Muscle of back (tissue), 11 donors: Measurements from ENCODE around the gene LMX1B. TPM values are rescaled to one million over a fixed set of nuclear protein-coding genes. Genes with fewer than 3 reads are reported as not detected.

ENCODE experiments used
- DNase-seq, 3 donors: peaks; one replicate each; pipeline versions ENCODE4 v3.0.0 to v3.0.0-alpha.2; 2013
- polyA plus RNA-seq, 10 donors: library from polyadenylated mRNA; unstranded; fragments of 120-200 nt; gene quantifications; one replicate each; pipeline ENCODE4 v1.2.1, GENCODE V29; 2013; ENCODE audit not compliant: insufficient read length in 10 of 10

The LMX1B gene
- polyA plus RNA-seq, 10 donors = 0.10 to 1.8 (median 0.25) TPM

DNA sequence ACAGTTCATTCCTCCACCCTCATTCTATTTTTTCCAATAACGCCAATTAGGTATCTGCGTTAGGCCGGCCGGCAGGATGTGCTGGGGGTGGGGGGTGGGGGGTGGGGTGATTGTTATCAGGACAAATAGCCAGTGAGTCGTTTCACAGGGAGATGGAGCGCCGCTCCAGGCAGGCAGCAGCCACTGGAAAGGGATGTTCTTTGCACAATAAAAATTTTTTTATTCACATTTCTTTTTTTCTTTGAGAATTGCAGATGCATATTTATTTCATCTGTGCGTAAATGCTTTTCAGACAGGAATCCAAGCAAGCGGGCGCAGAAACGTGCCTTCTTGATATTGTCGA is 4.1 kb downstream of the LMX1B start:
- no peak for DNase-seq

DNA sequence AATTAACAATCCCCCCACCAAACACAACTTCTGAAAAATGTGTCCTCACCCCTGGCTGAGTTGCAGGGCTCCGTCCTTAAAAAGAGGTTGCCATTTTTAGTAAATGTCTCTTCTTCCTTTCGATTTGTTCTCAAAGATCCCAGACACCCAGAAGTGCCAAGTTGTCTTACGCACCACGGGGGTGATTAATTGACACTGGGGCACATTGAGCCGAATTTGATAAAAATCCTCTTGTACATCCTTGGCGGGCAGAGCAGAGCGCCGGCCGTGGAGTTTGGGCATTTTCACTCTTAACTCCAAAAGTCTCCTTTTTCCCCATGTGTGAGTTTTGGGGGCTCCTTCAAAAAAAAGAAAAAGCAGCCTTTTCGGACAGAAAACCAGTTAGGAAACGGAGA is 4.5 kb downstream of the LMX1B start:
- no peak for DNase-seq

- DNase-seq = no peak
Measured at GRCh38 chr9:126618585-126619360, 5.0 kb downstream of the LMX1B start.

GRCh38 chr9:126619361-126620135 is 5.8 kb downstream of the LMX1B start:
- DNase-seq = no peak

DNA sequence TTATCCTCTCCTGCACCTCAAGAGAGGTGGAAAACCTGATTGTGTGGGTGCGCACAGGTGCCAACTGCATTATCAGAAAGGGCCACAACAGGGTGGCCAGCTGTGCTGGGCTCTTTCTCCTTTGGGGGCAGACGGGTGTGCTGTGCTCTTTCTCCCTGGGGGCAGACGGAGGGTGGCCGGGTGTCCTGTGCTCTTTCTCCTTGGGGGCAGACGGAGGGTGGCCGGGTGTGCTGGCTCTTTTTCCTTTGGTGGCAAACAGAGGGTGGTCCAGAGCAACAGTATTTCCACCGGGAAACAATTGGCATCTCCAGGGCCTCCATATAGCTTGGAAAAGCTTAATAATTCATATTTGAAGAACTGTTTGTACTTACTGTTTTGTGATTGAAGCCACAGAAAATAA is 6.8 kb downstream of the LMX1B start:
- no peak for DNase-seq

DNA sequence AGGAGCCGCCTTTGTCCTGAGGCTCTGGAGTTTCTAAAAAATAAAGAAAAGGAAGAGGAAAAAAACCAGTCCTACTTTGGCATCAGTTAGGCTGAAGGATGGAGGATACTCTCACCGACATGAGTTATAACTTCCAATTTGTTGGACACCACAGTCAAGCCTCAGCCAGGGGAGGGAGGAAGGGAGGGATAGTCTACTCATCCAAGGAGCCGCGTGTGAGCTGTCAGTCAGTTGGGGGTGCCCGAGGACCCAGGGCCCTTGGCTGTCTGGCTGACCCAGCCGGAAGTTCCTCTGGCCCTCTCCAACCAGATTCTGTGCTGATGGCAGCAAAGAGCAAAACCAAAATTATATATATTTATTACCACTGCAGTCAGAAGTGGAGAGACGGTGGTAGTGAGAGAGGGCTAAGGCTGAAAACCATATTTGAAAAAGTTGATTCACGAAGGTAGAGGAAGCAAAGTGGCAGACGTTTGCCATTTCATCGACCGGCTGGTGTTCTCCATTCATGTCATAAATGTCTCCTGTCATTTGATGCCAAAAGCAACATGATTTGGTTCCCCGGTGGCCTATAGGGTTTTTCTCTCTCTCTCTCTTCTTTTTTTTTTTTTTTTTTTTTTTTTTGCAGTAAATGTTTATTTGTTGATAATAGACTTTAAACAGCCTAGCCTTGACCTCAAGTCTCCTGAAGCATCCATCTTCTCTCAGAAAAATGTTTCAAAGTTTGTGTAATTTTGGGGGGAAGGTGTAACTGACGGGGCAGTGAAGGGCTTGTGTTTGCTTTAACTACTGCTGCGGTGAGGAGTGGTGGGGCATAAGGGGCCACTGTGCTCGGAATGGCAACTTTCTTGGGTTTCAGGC is 7.6 kb downstream of the LMX1B start:
- DNase-seq = no peak

- no peak for DNase-seq
Measured at GRCh38 chr9:126621919-126622735, 8.4 kb downstream of the LMX1B start.

GRCh38 chr9:126623314-126623666 is 9.6 kb downstream of the LMX1B start:
- DNase-seq = no peak

- DNase-seq = no peak
Measured at GRCh38 chr9:126623667-126624478, 10.1 kb downstream of the LMX1B start.

DNA sequence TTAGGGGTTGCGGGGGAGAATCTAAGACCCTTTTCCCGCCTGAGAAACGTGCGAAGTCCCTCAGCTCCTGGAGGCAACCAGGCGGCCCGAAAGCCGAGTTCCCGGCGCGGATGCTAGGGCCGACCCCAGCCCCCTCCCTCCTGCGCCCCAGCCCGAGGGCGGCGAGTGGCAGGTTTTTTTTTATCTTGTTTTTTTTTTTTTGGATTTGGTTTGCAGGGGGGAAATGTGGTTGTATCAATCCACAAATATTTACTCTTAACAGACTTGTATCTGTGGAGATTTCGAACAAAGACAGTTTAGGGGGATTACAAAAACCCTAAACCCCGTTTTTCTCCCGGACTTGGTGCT is 10.7 kb downstream of the LMX1B start:
- no peak for DNase-seq

GRCh38 chr9:126624912-126625311 is 11.2 kb downstream of the LMX1B start:
- DNase-seq = no peak

DNA sequence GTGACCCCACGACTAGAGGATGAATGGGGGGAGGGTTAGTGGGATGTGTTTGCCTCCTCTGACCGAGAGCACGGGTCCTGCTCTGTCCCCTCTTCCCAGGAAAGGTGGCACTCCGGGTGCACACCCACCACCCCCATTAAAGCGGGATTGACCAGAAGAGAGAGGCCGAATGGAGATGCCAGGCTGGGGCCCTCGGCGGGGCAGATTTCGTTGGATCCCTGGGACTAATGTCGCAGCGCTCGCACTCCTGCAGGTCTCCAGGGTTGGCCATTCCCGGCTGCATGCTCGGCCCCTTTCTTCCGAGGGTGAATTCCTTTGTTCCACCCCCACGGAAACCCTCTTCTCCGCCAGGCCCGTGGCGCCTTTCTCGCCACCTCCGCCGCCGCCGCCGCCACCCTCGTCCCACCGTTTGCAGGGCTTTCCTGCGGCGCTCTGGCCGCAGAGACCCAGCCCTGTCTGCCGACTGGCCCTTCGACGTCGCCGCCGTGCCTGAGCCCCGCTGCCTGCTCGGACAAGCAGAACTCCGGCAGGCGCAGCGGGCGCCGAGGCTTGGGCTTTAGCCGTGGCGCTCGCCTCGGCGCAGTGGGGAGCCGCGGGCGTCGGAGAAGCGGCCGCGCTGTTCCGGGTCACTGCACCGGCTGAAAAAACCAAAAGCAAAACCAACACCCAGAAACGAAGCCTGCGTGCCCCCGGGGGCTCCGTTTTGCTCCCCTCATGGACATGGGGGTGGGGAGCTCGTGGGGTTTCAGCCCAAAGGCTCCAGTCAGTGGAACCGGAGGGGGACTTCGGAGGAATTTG is 11.8 kb downstream of the LMX1B start:
- peak in 1 of 3 donors; percentile 63 for DNase-seq

DNA sequence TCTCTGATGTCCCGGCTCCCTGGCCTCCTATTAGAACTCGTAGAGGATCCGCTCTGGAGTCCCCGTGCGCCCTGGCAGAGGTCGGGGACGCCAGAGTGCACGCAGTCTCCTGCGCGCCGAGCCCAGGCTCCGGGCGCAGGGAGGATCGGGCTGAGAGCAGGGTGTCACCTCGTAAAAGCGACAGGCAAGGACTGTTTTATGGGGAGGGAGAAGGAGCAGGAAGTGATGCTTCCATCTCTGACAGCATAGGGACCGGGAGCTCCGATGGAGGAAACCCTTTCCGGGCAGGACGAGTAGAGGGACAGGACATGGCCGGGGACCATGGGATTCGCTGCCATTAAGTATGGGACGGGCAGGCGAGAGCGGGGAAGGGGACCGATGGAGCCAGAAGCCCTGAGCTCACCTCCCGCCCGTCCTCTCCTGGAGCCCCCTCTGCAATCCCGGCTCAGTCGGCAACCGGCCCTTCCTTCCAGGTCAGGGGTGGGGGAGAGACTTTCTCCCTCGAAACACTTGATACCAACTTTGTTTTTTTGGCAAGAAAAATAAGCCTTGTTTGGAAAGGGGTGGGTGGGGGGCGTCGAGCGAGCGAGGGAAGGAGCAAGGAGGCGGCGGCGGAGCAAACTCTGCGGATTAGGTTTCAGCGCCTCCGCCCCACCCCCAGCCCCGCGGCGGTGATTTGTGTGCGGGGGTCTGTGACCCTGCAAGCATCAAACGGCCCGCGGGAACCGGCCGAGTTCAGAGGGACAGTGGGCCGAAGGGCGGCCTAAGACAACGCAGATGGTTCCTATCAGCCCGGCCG is 12.6 kb downstream of the LMX1B start:
- peak in 1 of 3 donors; percentile 73 for DNase-seq

DNA sequence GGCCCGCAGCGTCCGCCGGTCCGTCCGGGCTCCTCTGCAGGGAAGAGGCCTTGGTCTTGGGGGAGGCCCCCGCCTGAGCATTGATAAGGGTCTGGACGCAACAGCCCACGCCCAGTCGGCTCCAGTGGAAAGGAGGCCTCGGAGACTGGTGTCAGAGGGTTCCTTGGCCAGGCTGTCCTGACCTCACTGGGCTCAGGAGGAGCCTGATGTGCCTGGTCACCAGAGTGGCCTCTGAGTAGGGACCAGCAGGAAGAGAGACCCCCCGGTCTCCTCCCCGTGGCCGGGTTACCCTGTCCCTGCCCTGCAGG is 13.2 kb downstream of the LMX1B start:
- no peak for DNase-seq

DNA sequence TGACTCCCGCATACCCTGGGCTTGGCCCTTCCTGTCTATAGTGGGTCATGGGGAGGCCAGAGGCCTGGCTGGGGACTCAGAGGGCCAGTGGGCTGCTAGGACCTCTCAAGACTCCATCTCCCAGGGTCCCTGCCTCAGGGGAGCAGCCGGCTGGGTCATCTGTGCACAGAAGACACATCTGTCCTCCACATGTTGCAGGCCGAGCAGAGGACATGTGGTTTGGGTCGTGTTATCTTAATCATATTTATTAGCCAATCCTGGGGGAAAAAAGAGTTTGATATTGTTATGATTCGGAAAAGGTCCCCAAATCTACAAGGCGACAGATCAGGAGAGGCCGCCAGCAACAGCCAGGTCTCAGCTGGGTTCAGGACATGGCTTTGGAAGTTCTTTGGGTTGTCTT is 14.4 kb downstream of the LMX1B start:
- no peak for DNase-seq

- DNase-seq = no peak
Measured at GRCh38 chr9:126628969-126629674, 15.4 kb downstream of the LMX1B start.

DNA sequence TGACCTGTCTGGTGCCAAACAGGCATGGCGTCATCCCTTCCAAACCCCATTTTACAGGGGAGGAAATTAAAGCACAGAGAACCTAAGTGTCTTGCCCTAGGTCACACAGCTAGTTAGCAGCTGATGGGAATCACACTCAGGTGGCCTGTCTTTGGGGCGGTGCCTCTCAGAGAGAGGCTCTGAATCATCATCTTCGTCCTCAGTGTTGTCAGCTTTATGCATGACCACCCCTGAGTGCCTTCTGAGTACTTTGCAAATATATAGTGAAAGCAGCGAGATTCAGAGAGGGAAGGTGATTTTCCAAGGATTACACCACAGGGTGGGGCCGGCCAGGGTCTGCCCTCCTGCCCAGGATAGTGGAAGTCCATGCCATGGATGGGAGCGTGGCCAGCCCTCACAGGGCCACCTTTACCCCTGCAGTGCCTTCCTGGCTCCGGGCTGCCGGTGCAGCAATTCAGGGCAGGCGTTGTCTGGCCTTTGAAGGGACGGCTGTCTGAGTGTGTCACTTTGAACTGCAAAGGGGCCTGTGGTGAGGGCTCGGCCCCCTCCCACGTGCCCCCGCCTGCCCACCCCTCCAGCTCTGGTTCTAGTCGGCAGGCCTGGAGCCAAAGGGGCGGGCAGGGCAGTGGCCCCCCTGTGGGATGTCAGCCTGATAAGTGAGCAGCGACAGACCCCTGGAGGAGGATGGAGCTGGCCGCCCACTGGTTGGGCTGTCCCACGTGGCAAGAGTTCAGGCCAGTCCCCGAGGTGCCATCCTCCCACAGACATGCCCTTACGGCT is 16.9 kb downstream of the LMX1B start:
- DNase-seq = no peak

DNA sequence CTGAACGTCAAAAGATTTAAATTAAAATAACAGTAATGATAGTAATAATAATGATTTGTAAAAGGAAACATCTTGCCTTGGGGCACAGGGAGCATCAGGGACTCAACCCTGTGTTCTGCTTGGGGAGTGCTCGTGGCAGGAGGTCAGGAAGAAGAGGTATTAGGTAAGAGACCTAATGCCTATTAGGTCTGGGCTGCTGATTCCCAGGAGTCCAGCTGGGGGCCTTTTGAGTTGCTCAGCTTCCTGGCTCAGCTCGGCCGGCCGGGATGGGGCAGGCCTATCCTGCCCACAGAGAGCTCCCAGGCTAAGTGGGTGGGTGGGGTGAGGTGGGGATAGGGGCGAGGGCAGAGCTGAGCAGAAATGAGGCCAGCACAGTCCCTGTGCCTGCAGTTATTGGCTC is 17.5 kb downstream of the LMX1B start:
- no peak for DNase-seq
